Measurements from ENCODE around the gene OLR1.
"Not testable (repeated sequence)": the region's sequence is repeated elsewhere in the genome, so short reads cannot be mapped to it uniquely, and the experiment has no call there.

The OLR1 gene

DNA sequence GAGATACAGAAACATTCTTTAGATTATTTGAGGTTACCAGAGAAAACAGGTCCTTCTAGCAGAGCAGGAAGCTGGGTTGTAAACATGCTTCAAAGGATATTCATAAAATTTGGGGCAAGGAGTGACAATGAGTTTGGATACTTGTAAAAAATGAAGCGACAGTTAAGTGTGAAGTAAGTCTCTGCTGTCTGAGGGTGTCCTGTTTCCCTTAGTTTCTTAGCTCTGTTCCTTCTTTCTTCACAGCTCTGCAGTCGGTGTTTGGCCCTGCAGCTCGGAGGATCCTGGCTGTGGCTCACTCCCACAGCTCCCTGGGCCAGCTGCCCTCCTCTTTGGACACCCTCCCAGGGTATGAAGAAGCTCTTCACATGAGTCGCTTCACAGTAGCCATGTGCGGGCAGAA, 17.7 kb upstream of the OLR1 start:
- Histone ChIP-seq H3K27me3 (replicated peaks; ENCODE audit: insufficient read depth, low read length) (no peaks in the 10 kb centered on the region), H3K27ac (ENCODE audit: low read length) (no peak overlapping the region), H3K79me2 (ENCODE audit: low read length) (no peaks in the 10 kb centered on the region), H2AFZ (ENCODE audit: low read length) (no peak overlapping the region), H3K4me2 (ENCODE audit: low read depth, low read length) (no peak overlapping the region), H3K9ac (ENCODE audit: low read length) (no peak overlapping the region), H3K9me2 (replicated peaks; ENCODE audit: insufficient read depth, low read length) (no peaks in the 10 kb centered on the region), H3F3A (ENCODE audit: insufficient read depth, low read length) (no peaks in the 10 kb centered on the region), H3K36me3 (replicated peaks; ENCODE audit: insufficient read depth, low read length) (no peaks in the 10 kb centered on the region), H3K9me3 (replicated peaks; ENCODE audit: insufficient read depth, low read length) (no peaks in the 10 kb centered on the region), H3K4me3 (ENCODE audit: low read length) (no peak overlapping the region), H4K20me1 (ENCODE audit: insufficient read depth, low read length) (no peaks in the 10 kb centered on the region), H3K4me1 (ENCODE audit: low read length) (peaks cover 6% of the 10 kb centered on the region; the same call in 1 of the 2 replicates)
- no peak for DNase-seq
- TF ChIP-seq EZH2 (optimal IDR thresholded peaks at IDR 0.05; ENCODE audit: low read depth, low read length) (no peak), EZH2phosphoT487 (IDR thresholded peaks at IDR 0.05; ENCODE audit: low read length) (no peak)
- TF ChIP-seq, protein P1, sequence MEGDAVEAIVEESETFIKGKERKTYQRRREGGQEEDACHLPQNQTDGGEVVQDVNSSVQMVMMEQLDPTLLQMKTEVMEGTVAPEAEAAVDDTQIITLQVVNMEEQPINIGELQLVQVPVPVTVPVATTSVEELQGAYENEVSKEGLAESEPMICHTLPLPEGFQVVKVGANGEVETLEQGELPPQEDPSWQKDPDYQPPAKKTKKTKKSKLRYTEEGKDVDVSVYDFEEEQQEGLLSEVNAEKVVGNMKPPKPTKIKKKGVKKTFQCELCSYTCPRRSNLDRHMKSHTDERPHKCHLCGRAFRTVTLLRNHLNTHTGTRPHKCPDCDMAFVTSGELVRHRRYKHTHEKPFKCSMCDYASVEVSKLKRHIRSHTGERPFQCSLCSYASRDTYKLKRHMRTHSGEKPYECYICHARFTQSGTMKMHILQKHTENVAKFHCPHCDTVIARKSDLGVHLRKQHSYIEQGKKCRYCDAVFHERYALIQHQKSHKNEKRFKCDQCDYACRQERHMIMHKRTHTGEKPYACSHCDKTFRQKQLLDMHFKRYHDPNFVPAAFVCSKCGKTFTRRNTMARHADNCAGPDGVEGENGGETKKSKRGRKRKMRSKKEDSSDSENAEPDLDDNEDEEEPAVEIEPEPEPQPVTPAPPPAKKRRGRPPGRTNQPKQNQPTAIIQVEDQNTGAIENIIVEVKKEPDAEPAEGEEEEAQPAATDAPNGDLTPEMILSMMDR (IDR thresholded peaks at IDR 0.05; ENCODE audit: low read length): no peak

DNA sequence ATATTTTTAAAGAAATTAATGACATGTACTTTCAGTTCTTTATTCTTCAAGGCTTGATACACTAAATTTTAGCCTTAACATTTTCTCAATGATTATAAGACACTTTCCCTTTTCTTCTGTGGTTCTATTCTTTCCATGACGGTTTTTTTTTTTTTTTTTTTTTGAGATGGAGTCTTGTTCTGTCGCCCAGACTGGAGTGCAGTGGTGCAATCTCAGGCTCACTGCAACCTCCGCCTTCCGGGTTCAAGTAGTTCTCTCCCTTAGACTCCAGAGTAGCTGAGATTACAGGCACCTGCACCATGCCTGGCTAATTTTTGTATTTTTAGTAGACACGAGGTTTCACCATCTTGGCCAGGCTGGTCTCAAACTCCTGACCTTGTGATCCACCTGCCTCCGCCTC, 15.0 kb upstream of the OLR1 start:
- DNase-seq; H2AFZ ChIP-seq (ENCODE audit: low read length); H3K4me2 ChIP-seq (ENCODE audit: low read depth, low read length); H3K4me3 ChIP-seq (ENCODE audit: low read length); H3F3A ChIP-seq (ENCODE audit: insufficient read depth, low read length); H3K4me1 ChIP-seq (ENCODE audit: low read length); H3K9me3 ChIP-seq (replicated peaks; ENCODE audit: insufficient read depth, low read length); H3K79me2 ChIP-seq (ENCODE audit: low read length); H3K9ac ChIP-seq (ENCODE audit: low read length); H3K27me3 ChIP-seq (replicated peaks; ENCODE audit: insufficient read depth, low read length); H4K20me1 ChIP-seq (ENCODE audit: insufficient read depth, low read length); H3K36me3 ChIP-seq (replicated peaks; ENCODE audit: insufficient read depth, low read length); H3K27ac ChIP-seq (ENCODE audit: low read length); H3K9me2 ChIP-seq (replicated peaks; ENCODE audit: insufficient read depth, low read length): not testable (repeated sequence)

DNA sequence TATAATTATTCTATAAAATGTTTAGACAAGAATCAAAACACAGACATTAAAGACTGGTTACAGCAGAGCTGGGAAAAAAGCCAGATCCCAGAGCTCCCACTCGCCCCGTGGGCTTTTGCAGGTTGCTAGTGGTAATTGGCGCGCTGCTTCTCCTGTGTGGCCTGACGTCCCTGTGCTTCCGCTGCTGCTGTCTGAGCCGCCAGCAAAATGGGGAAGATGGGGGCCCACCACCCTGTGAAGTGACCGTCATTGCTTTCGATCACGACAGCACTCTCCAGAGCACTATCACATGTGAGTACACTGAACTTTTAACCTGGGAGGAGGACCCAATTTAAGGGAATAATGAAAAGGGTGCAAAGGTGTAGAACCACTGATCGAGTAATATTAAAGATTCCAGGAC, 14.4 kb upstream of the OLR1 start:
- Histone ChIP-seq H3K79me2 (ENCODE audit: low read length) (no peaks in the 10 kb centered on the region), H3K9me3 (replicated peaks; ENCODE audit: insufficient read depth, low read length) (no peaks in the 10 kb centered on the region), H3K4me2 (ENCODE audit: low read depth, low read length) (no peak overlapping the region), H3K27me3 (replicated peaks; ENCODE audit: insufficient read depth, low read length) (no peaks in the 10 kb centered on the region), H3K4me3 (ENCODE audit: low read length) (no peak overlapping the region), H2AFZ (ENCODE audit: low read length) (no peak overlapping the region), H3K4me1 (ENCODE audit: low read length) (peaks cover 6% of the 10 kb centered on the region; the same call in 1 of the 2 replicates), H3K9ac (ENCODE audit: low read length) (no peak overlapping the region), H3F3A (ENCODE audit: insufficient read depth, low read length) (no peaks in the 10 kb centered on the region), H3K36me3 (replicated peaks; ENCODE audit: insufficient read depth, low read length) (no peaks in the 10 kb centered on the region), H4K20me1 (ENCODE audit: insufficient read depth, low read length) (no peaks in the 10 kb centered on the region), H3K27ac (ENCODE audit: low read length) (no peak overlapping the region), H3K9me2 (replicated peaks; ENCODE audit: insufficient read depth, low read length) (no peaks in the 10 kb centered on the region)
- TF ChIP-seq EZH2phosphoT487 (IDR thresholded peaks at IDR 0.05; ENCODE audit: low read length) (no peak), EZH2 (optimal IDR thresholded peaks at IDR 0.05; ENCODE audit: low read depth, low read length) (no peak)
- TF ChIP-seq, protein P1 (IDR thresholded peaks at IDR 0.05; ENCODE audit: low read length): no peak
- DNase-seq: no peak

DNA sequence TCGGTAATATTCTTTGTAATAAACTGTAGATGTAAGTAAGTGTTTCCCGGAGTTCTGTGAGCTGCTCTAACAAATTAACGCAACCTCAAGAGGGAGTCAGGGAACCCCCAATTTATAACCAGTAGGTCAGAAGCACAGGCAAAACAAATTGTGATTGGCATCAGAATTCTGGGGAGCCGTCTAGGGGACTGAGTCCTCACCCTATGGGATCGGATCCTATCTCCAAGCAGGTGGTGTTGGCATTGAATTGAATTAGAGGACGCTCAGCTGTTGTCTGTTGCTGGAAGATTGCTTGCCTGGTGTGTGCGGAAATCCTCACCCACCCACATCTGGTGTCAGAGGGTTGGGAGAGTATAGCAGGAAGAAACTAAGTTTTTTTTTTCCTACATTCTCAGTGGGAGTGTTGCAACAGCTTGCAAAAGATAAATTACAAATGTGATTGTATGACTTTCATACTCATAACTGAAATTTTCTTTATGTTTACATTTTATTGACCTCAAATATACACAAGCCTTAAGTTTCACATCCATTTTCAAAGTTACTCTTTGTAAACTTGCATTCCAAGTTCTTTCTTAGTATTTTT, 12.4 kb upstream of the OLR1 start:
- Histone ChIP-seq H3F3A (ENCODE audit: insufficient read depth, low read length) (no peaks in the 10 kb centered on the region), H3K4me3 (ENCODE audit: low read length) (no peak overlapping the region), H3K27ac (ENCODE audit: low read length) (no peak overlapping the region), H3K36me3 (replicated peaks; ENCODE audit: insufficient read depth, low read length) (no peaks in the 10 kb centered on the region), H3K79me2 (ENCODE audit: low read length) (no peaks in the 10 kb centered on the region), H3K4me2 (ENCODE audit: low read depth, low read length) (no peak overlapping the region), H3K9me2 (replicated peaks; ENCODE audit: insufficient read depth, low read length) (no peaks in the 10 kb centered on the region), H4K20me1 (ENCODE audit: insufficient read depth, low read length) (no peaks in the 10 kb centered on the region), H3K4me1 (ENCODE audit: low read length) (no peaks in the 10 kb centered on the region), H3K9ac (ENCODE audit: low read length) (no peak overlapping the region), H3K9me3 (replicated peaks; ENCODE audit: insufficient read depth, low read length) (no peaks in the 10 kb centered on the region), H3K27me3 (replicated peaks; ENCODE audit: insufficient read depth, low read length) (no peaks in the 10 kb centered on the region), H2AFZ (ENCODE audit: low read length) (no peak overlapping the region)
- TF ChIP-seq EZH2 (optimal IDR thresholded peaks at IDR 0.05; ENCODE audit: low read depth, low read length): no peak
- TF ChIP-seq, protein P1 (IDR thresholded peaks at IDR 0.05; ENCODE audit: low read length): no peak
- TF ChIP-seq EZH2phosphoT487 (IDR thresholded peaks at IDR 0.05; ENCODE audit: low read length): no peak
- DNase-seq: no peak
